Liver (tissue), 9 donors: ENCODE data around the gene TMSB15B. TPM values are rescaled to one million over a fixed set of nuclear protein-coding genes. Genes with fewer than 3 reads are reported as not detected.
A peak's percentile ranks its signal among the peaks of the same experiment; 100 is the strongest.
"Not testable (repeated sequence)": the region's sequence is repeated elsewhere in the genome, so short reads cannot be mapped to it uniquely, and the experiment has no call there.

ENCODE experiments used
- DNase-seq: peaks from one replicate; pipeline ENCODE4 v3.0.0-alpha.2; 2017; ENCODE audit warnings: low spot score
- H3K27ac ChIP-seq, 2 donors: one replicate each; pipeline ENCODE4 v1.7.0; 2013; ENCODE audit warnings: inconsistent platforms in 2 of 2, low read length in 2 of 2, control low read depth in 1 of 2, low read depth in 1 of 2, mild to moderate bottlenecking in 1 of 2
- H3K27me3 ChIP-seq, 4 donors: one replicate each; pipeline versions ENCODE4 v1.6.1 to v1.7.0; 2013; ENCODE audit warnings: low read length in 3 of 4, inconsistent platforms in 1 of 4, mild to moderate bottlenecking in 1 of 4, moderate library complexity in 1 of 4; ENCODE audit not compliant: control insufficient read depth in 4 of 4, insufficient read depth in 4 of 4
- H3K36me3 ChIP-seq, 4 donors: one replicate each; pipeline versions ENCODE4 v1.6.1 to v1.7.0; 2013; ENCODE audit warnings: low read length in 3 of 4, mild to moderate bottlenecking in 3 of 4, low read depth in 1 of 4, moderate library complexity in 1 of 4; ENCODE audit not compliant: control insufficient read depth in 4 of 4, insufficient read depth in 3 of 4
- H3K4me1 ChIP-seq, 4 donors: one replicate each; pipeline versions ENCODE4 v1.6.1 to v1.7.0; 2013; ENCODE audit warnings: low read length in 3 of 4, mild to moderate bottlenecking in 3 of 4, moderate library complexity in 1 of 4; ENCODE audit not compliant: control insufficient read depth in 4 of 4, insufficient read depth in 4 of 4
- H3K4me3 ChIP-seq, 3 donors: one replicate each; pipeline versions ENCODE4 v1.6.1 to v1.7.0; 2013; ENCODE audit warnings: low read length in 3 of 3, control low read depth in 1 of 3, low read depth in 1 of 3, mild to moderate bottlenecking in 1 of 3
- H3K9ac ChIP-seq, 2 donors: one replicate each; pipeline ENCODE4 v1.7.0; 2013; ENCODE audit warnings: low read length in 2 of 2, mild to moderate bottlenecking in 2 of 2, moderate library complexity in 2 of 2, control low read depth in 1 of 2, low read depth in 1 of 2
- H3K9me3 ChIP-seq, 4 donors: one replicate each; pipeline versions ENCODE4 v1.6.1 to v1.7.0; 2013; ENCODE audit warnings: low read length in 3 of 4; ENCODE audit not compliant: control insufficient read depth in 4 of 4
- ATF3 ChIP-seq: IDR thresholded peaks from 2 replicates; pipeline ENCODE4 v1.6.1; 2016; ENCODE audit warnings: antibody characterized with exemption
- CTCF ChIP-seq: fragments of 150-350 bp; IDR thresholded peaks from 2 replicates; pipeline ENCODE4 v1.5.1; 2017; ENCODE audit warnings: improper control_type of control experiment, low read depth, low read length; ENCODE audit not compliant: missing input control
- FOXA1 ChIP-seq: IDR thresholded peaks from 2 replicates; pipeline ENCODE4 v1.6.1; 2016; ENCODE audit warnings: antibody characterized with exemption
- FOXA2 ChIP-seq: IDR thresholded peaks from 2 replicates; pipeline ENCODE4 v1.6.1; 2016; ENCODE audit warnings: antibody characterized with exemption
- MAX ChIP-seq: IDR thresholded peaks from 2 replicates; pipeline ENCODE4 v1.6.1; 2016; ENCODE audit warnings: antibody characterized with exemption
- RAD21 ChIP-seq, 2 donors: IDR thresholded peaks; 2 replicates each; pipeline ENCODE4 v1.6.1; 2016; ENCODE audit warnings: antibody characterized with exemption in 2 of 2, mild to moderate bottlenecking in 2 of 2
- REST ChIP-seq: IDR thresholded peaks from 2 replicates; pipeline ENCODE4 v1.6.1; 2016; ENCODE audit warnings: antibody characterized with exemption, mild to moderate bottlenecking
- RXRA ChIP-seq, 2 donors: IDR thresholded peaks; 2 replicates each; pipeline ENCODE4 v1.6.1; 2017 to 2018; ENCODE audit warnings: antibody characterized with exemption in 2 of 2, mild to moderate bottlenecking in 1 of 2
- ZBTB33 ChIP-seq: IDR thresholded peaks from 2 replicates; pipeline ENCODE4 v1.6.1; 2016; ENCODE audit warnings: antibody characterized with exemption
- WGBS: extraction: QIAGEN DNeasy Blood & Tissue Kit; methylation state at CpG from one replicate; pipeline ENCODE4 v1.1.7; 2013; 5-methylcytosine and 5-hydroxymethylcytosine counted together
- polyA plus RNA-seq, 2 donors: library from polyadenylated mRNA; stranded (reverse) in 1 of 2; unstranded in 1 of 2; fragments of 200-250 nt in 1 of 2; fragments of >200 nt in 1 of 2; fragmentation: Nextera tagmentation in 1 of 2; extraction: Ambion mirVana in 1 of 2; gene quantifications; one replicate each; pipeline versions ENCODE4 v1.2.1 to v1.2.3, GENCODE V29; 2013 to 2015
- total RNA-seq, 2 donors: library from RNA; depleted of rRNA; stranded (reverse); fragments of >200 nt; gene quantifications; one replicate each; pipeline ENCODE4 v1.2.3, GENCODE V29; 2014
- donor health status: healthy.
- donor health status: healthy.
- donor health status: healthy.
- donor health status: healthy.
- donor health status: healthy.

Gene TMSB15B
- total and polyA plus RNA-seq, 4 donors, result 0.07 to 0.79 (median 0.25) TPM

- WGBS, result 86% methylated on average over 4 of the region's 4 CpGs
- H3K27me3 ChIP-seq, result no peaks in the 10 kb centered on the region
- no peak for DNase-seq
- TF ChIP-seq MAX, result no peak
- TF ChIP-seq CTCF, result no peak
- TF ChIP-seq FOXA1, result no peak
- no peak for TF ChIP-seq REST
- no peak for TF ChIP-seq ZBTB33
- no peak overlapping the region for H3K9ac ChIP-seq
- no peaks in the 10 kb centered on the region for H3K9me3 ChIP-seq
- no peak overlapping the region for H3K4me3 ChIP-seq
- H3K27ac ChIP-seq, result no peak overlapping the region
- no peaks in the 10 kb centered on the region for H3K4me1 ChIP-seq
- H3K36me3 ChIP-seq, result no peaks in the 10 kb centered on the region
These were observed 30.3 kb upstream of the TMSB15B start for GRCh38 chrX:103932133-103932532.

- not testable (repeated sequence) for H3K27me3 ChIP-seq, H3K4me3 ChIP-seq, H3K4me1 ChIP-seq
These were observed 22.2 kb upstream of the TMSB15B start for GRCh38 chrX:103940257-103940656.

GRCh38 chrX:103941201-103941975 is 21.0 kb upstream of the TMSB15B start:
- H3K36me3 ChIP-seq, result no peaks in the 10 kb centered on the region
- TF ChIP-seq FOXA2, result no peak
- TF ChIP-seq REST, result no peak
- no peak for TF ChIP-seq FOXA1
- no peak for TF ChIP-seq ATF3
- TF ChIP-seq CTCF, result peak; percentile 50
- TF ChIP-seq RXRA (IDR thresholded peaks at IDR 0.05), result no peak
- TF ChIP-seq RAD21 (IDR thresholded peaks at IDR 0.05), result peak; percentile 54 to 73
- 30% methylated on average over 3 of the region's 3 CpGs for WGBS
- H3K4me1 ChIP-seq, result no peaks in the 10 kb centered on the region
- DNase-seq, result no peak
- no peak overlapping the region for H3K4me3 ChIP-seq
- no peaks in the 10 kb centered on the region for H3K9me3 ChIP-seq
- no peak overlapping the region for H3K27ac ChIP-seq
- no peaks in the 10 kb centered on the region for H3K27me3 ChIP-seq
- no peak overlapping the region for H3K9ac ChIP-seq

More at GRCh38 chrX:103940257-103940656, 22.2 kb upstream of the TMSB15B start:
- WGBS, result 68% methylated on average over 6 of the region's 6 CpGs
- H3K9ac ChIP-seq, DNase-seq, H3K27ac ChIP-seq, H3K9me3 ChIP-seq, H3K36me3 ChIP-seq: not testable (repeated sequence)
